ENCODE data around the gene ZSCAN12. TPM values are rescaled to one million over a fixed set of nuclear protein-coding genes. Genes with fewer than 3 reads are reported as not detected.
"Not testable (repeated sequence)": the region's sequence is repeated elsewhere in the genome, so short reads cannot be mapped to it uniquely, and the experiment has no call there.

Gene ZSCAN12
- total RNA-seq, 1 donor from 2014 or later, result 16.6 TPM

DNA sequence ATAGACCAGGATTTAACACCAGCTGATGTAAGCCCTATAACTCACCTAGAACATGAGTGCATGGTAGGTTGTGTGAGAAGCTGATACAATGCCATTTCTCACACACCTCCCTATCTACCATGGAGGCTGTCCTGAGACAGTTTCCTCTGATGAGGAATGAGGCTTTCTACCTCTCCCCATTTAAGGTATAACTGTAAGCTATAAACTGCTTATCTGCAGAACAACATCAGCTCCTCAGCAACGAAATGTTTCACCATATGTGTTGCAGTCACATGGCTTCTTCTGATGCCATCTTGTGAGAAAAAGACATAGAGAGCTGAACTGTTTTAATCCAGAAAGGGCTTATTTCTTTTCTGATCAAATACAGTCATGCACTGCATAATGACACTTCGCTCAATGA, 29.1 kb downstream of the ZSCAN12 start:
- DNase-seq (ENCODE audit: low read depth, low spot score), result no peak
- H3K27me3 Mint-ChIP-seq (ENCODE audit: low read depth), result no peaks in the 10 kb centered on the region
- no peak overlapping the region for H3K27ac Mint-ChIP-seq (ENCODE audit: unreplicated experiment)
- no peak for TF ChIP-seq CTCF (conservative IDR thresholded peaks at IDR 0.05)
- no peak overlapping the region for H3K4me3 Mint-ChIP-seq
- H3K4me1 Mint-ChIP-seq, result no peaks in the 10 kb centered on the region
- H3K36me3 Mint-ChIP-seq (ENCODE audit: low read depth), result peaks cover 20% of the 10 kb centered on the region
- H3K9me3 Mint-ChIP-seq, result no peaks in the 10 kb centered on the region

DNA sequence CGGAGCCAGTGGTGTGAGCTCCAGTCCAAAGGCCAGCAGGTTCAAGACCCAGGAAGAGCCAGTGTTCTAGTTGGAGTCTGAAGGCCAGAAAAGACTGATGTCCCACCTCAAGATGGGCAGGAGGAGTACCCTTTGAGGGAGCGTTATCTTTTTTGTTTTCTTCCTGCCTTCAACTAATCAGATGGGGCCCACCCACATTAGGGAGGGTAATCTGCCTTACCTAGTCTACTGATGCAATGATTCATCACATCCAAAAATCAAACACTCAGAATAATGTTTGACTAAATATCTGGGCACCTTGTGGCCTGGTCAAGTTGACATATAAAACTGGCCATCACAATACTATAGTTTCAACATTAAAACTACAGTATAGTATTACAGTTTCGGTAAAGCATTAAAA, 30.1 kb downstream of the ZSCAN12 start:
- DNase-seq (ENCODE audit: low read depth, low spot score), result no peak
- Mint-ChIP-seq H3K4me3 (no peak overlapping the region), H3K4me1 (no peaks in the 10 kb centered on the region), H3K27me3 (ENCODE audit: low read depth) (no peaks in the 10 kb centered on the region), H3K27ac (ENCODE audit: unreplicated experiment) (no peak overlapping the region), H3K36me3 (ENCODE audit: low read depth) (peaks cover 18% of the 10 kb centered on the region), H3K9me3 (no peaks in the 10 kb centered on the region)
- no peak for TF ChIP-seq CTCF (conservative IDR thresholded peaks at IDR 0.05)

DNA sequence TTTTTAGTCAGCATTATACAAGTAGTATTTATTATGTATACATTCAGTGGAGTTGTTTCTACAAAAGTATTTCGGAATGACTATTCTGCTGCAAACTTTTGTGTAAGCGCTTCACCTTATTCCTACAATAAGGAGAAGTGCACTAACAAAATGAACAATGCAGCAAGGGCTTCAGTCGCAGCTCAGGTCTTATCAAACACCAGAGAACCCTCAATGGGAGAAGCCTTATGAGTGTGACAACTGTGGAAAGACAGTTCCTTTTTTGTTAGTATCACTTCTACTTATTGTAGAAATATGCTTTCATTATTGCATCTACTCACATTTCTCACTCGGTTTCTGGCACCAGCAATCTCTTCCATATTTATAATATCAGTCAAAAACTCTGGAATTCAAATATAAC, 31.0 kb downstream of the ZSCAN12 start:
- TF ChIP-seq CTCF (conservative IDR thresholded peaks at IDR 0.05), result no peak
- Mint-ChIP-seq H3K9me3 (no peaks in the 10 kb centered on the region), H3K27me3 (ENCODE audit: low read depth) (no peaks in the 10 kb centered on the region), H3K36me3 (ENCODE audit: low read depth) (peaks cover 18% of the 10 kb centered on the region), H3K27ac (ENCODE audit: unreplicated experiment) (no peak overlapping the region), H3K4me3 (no peak overlapping the region), H3K4me1 (no peaks in the 10 kb centered on the region)
- DNase-seq (ENCODE audit: low read depth, low spot score), result no peak

DNA sequence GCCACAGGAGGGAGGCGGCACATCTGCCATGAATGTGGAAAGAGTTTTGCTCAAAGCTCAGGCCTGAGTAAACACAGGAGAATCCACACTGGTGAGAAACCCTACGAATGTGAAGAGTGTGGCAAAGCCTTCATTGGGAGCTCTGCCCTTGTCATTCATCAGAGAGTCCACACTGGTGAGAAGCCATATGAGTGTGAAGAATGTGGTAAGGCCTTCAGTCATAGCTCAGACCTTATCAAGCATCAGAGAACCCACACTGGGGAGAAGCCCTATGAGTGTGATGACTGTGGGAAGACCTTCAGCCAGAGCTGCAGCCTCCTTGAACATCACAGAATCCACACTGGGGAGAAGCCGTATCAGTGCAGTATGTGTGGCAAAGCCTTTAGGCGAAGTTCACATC, 34.0 kb downstream of the ZSCAN12 start:
- H3K9me3 Mint-ChIP-seq; DNase-seq (ENCODE audit: low read depth, low spot score); H3K4me3 Mint-ChIP-seq; H3K4me1 Mint-ChIP-seq; H3K27me3 Mint-ChIP-seq (ENCODE audit: low read depth); H3K27ac Mint-ChIP-seq (ENCODE audit: unreplicated experiment): not testable (repeated sequence)
- peaks cover 18% of the 10 kb centered on the region for H3K36me3 Mint-ChIP-seq (ENCODE audit: low read depth)

- Mint-ChIP-seq H3K27me3 (ENCODE audit: low read depth) (no peaks in the 10 kb centered on the region), H3K36me3 (ENCODE audit: low read depth) (peaks cover 8% of the 10 kb centered on the region), H3K4me1 (peaks cover 4% of the 10 kb centered on the region), H3K27ac (ENCODE audit: unreplicated experiment) (no peak overlapping the region), H3K4me3 (no peak overlapping the region), H3K9me3 (no peaks in the 10 kb centered on the region)
- DNase-seq (ENCODE audit: low read depth, low spot score), result no peak
- TF ChIP-seq CTCF (conservative IDR thresholded peaks at IDR 0.05), result no peak
These were observed 38.6 kb downstream of the ZSCAN12 start for GRCh38 chr6:28360961-28361360.

GRCh38 chr6:28359562-28359961, 40.0 kb downstream of the ZSCAN12 start:
- peaks cover 12% of the 10 kb centered on the region for H3K4me1 Mint-ChIP-seq
- H3K9me3 Mint-ChIP-seq; H3K36me3 Mint-ChIP-seq (ENCODE audit: low read depth); H3K4me3 Mint-ChIP-seq; H3K27ac Mint-ChIP-seq (ENCODE audit: unreplicated experiment); DNase-seq (ENCODE audit: low read depth, low spot score); H3K27me3 Mint-ChIP-seq (ENCODE audit: low read depth): not testable (repeated sequence)

- H3K9me3 Mint-ChIP-seq, result peaks cover 3% of the 10 kb centered on the region
- DNase-seq (ENCODE audit: low read depth, low spot score), result no peak
- H3K4me3 Mint-ChIP-seq, result no peak overlapping the region
- H3K36me3 Mint-ChIP-seq (ENCODE audit: low read depth), result peaks cover 11% of the 10 kb centered on the region
- H3K4me1 Mint-ChIP-seq, result peaks cover 15% of the 10 kb centered on the region
- no peak for TF ChIP-seq CTCF (conservative IDR thresholded peaks at IDR 0.05)
- H3K27ac Mint-ChIP-seq (ENCODE audit: unreplicated experiment), result no peak overlapping the region
- no peaks in the 10 kb centered on the region for H3K27me3 Mint-ChIP-seq (ENCODE audit: low read depth)
These were observed 42.5 kb downstream of the ZSCAN12 start for GRCh38 chr6:28357036-28357435.

Data from neural crest cell (in vitro differentiated cells).